Measurements from ENCODE around the gene SHISAL2A. TPM values are rescaled to one million over a fixed set of nuclear protein-coding genes. Genes with fewer than 3 reads are reported as not detected.

Gene SHISAL2A
- total and polyA plus RNA-seq, 12 donors: 0.11 to 1.9 (median 0.55) TPM; not detected in 3

- Histone ChIP-seq H3K4me3 (no peak overlapping the region), H3K27ac (no peak overlapping the region), H3K36me3 (replicated peaks in 1 of 2) (no peaks in the 10 kb centered on the region), H3K4me1 (replicated peaks in 1 of 2) (no peaks in the 10 kb centered on the region), H3K9me3 (replicated peaks in 1 of 3) (peaks cover 0 to 2% (median 0%) of the 10 kb centered on the region in 3 donors), H3K27me3 (no peaks in the 10 kb centered on the region)
- TF ChIP-seq POLR2A (IDR thresholded peaks at IDR 0.05): no peak
- TF ChIP-seq CTCF (IDR thresholded peaks at IDR 0.05): no peak
- 87 to 100% (median 99%) methylated on average over 2 of the region's 2 CpGs for WGBS, 4 donors
- intact Hi-C loops (cut with DNase I): no loop called here
- no peak for DNase-seq
Measured at GRCh38 chr1:52621950-52622349, 11.0 kb upstream of the SHISAL2A start.

- TF ChIP-seq POLR2A (IDR thresholded peaks at IDR 0.05) (no peak), CTCF (IDR thresholded peaks at IDR 0.05) (no peak)
- DNase-seq: no peak
- 84 to 90% (median 88%) methylated on average over 3 of the region's 3 CpGs for WGBS, 4 donors
- intact Hi-C loops (cut with DNase I): no loop called here
- no peaks in the 10 kb centered on the region for H3K4me1 ChIP-seq (replicated peaks in 1 of 2)
- no peaks in the 10 kb centered on the region for H3K27me3 ChIP-seq
- no peak overlapping the region for H3K4me3 ChIP-seq
- H3K36me3 ChIP-seq (replicated peaks in 1 of 2): no peaks in the 10 kb centered on the region
- no peak overlapping the region for H3K27ac ChIP-seq
- peaks cover 0 to 2% (median 0%) of the 10 kb centered on the region in 3 donors for H3K9me3 ChIP-seq (replicated peaks in 1 of 3)
Measured at GRCh38 chr1:52623812-52624211, 9.2 kb upstream of the SHISAL2A start.

- Histone ChIP-seq H3K36me3 (replicated peaks in 1 of 2) (no peaks in the 10 kb centered on the region), H3K27ac (no peak overlapping the region), H3K27me3 (no peaks in the 10 kb centered on the region), H3K9me3 (replicated peaks in 1 of 3) (no peaks in the 10 kb centered on the region), H3K4me3 (no peak overlapping the region), H3K4me1 (replicated peaks in 1 of 2) (no peaks in the 10 kb centered on the region)
- no peak for TF ChIP-seq POLR2A (IDR thresholded peaks at IDR 0.05)
- no peak for TF ChIP-seq CTCF (IDR thresholded peaks at IDR 0.05)
- DNase-seq: peak in 1 of 7 donors; percentile 47
- intact Hi-C loops (cut with DNase I): no loop called here
- 67 to 80% (median 74%) methylated on average over 2 of the region's 2 CpGs for WGBS, 4 donors
Measured at GRCh38 chr1:52627028-52627427, 5.9 kb upstream of the SHISAL2A start.

GRCh38 chr1:52628614-52629324 lies 4.2 kb upstream of the SHISAL2A start:
- Histone ChIP-seq H3K4me3 (no peak overlapping the region), H3K36me3 (replicated peaks in 1 of 2) (no peaks in the 10 kb centered on the region), H3K27ac (no peak overlapping the region), H3K4me1 (replicated peaks in 1 of 2) (peaks cover 4 to 15% of the 10 kb centered on the region in 2 donors), H3K27me3 (peaks cover 13% of the 10 kb centered on the region), H3K9me3 (replicated peaks in 1 of 3) (no peaks in the 10 kb centered on the region)
- no peak for DNase-seq
- TF ChIP-seq CTCF (IDR thresholded peaks at IDR 0.05) (peak in 1 of 6 experiments; percentile 6), POLR2A (IDR thresholded peaks at IDR 0.05) (no peak)
- intact Hi-C loops (cut with DNase I): no loop called here
- WGBS, 4 donors: 66 to 72% (median 70%) methylated on average over 8 of the region's 8 CpGs

Data from adrenal gland (tissue), 12 donors.